Endometrial microvascular endothelial cells (primary cell): Measurements from ENCODE around the gene LENG1. TPM values are rescaled to one million over a fixed set of nuclear protein-coding genes. Genes with fewer than 3 reads are reported as not detected.
"Not testable (repeated sequence)": the region's sequence is repeated elsewhere in the genome, so short reads cannot be mapped to it uniquely, and the experiment has no call there.

Source experiments
- in situ Hi-C: cut with HindIII; loops from 2 replicates; pipeline ENCODE4 v1.10.0; 2017; ENCODE audit warnings: low sequenced_read_pairs, low pct_unique_long_range_greater_than_20kb; ENCODE audit errors: inconsistent ontology term
- total RNA-seq: library from RNA; depleted of rRNA; stranded (reverse); fragments of >200 nt; gene quantifications from one replicate; pipeline ENCODE4 v1.2.3, GENCODE V29; 2015; ENCODE audit errors: inconsistent ontology term

The LENG1 gene
- total RNA-seq: 15.8 TPM

DNA sequence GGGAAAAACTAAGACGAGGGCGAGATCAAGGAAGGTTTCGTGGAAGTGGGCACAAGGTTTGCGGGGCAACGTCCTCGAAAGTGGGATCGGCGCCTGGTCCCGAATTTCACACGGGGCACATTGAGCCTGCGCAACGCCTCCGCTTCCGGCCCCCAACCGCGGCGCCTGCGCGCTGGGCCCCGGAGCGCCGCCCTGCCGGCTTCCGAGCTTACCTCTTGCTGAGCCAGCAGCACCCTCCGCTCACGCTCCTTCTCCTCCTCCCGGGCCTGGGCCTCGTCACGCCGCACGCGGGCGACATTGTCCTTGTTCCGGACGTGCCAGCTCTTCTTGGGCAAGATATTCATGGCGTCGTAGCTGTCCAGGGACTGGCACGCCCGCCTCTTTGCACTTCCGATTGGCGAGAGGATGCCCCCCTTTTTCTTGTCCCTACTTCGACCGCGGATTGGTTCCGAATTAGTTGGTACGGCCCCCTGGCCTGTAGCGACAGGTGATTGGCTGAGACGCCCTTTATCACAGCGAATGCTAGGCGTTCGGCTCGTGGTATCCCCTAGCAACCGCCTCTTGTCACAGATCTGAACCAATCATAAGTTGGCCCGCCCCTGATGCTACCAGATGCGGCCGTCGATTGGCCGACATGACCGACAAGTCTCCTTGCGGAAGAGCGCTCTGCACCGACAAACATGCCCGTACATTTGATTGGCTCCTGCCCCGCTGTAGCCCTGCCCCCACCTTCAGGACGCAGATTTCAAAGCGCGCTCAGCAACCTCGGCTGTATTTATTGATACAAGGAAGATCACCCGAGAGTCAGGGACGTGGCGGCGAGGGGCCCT lies at the start of gene LENG1:
Gene LENG1, minus strand, starts transcription at position 370 of the 830 bp plus-strand sequence. Its CDS starts 26 bp downstream, at position 344.
- in situ Hi-C loops: no loop called here

DNA sequence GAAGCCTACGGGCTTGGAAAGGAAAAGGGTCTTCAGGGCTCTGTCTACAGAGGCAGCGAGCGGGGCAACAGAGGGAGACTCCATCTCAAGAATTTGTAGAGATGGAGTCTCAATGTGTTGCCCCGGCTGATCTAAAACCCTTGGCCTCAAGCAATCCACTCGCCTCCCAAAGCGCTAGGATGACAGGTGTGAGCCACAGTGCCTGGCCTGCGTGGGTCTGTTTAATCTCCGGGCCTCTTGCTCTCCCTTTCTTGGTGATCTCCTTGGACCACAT lies 49.2 kb upstream of the LENG1 start:
- in situ Hi-C loops: no loop called here

DNA sequence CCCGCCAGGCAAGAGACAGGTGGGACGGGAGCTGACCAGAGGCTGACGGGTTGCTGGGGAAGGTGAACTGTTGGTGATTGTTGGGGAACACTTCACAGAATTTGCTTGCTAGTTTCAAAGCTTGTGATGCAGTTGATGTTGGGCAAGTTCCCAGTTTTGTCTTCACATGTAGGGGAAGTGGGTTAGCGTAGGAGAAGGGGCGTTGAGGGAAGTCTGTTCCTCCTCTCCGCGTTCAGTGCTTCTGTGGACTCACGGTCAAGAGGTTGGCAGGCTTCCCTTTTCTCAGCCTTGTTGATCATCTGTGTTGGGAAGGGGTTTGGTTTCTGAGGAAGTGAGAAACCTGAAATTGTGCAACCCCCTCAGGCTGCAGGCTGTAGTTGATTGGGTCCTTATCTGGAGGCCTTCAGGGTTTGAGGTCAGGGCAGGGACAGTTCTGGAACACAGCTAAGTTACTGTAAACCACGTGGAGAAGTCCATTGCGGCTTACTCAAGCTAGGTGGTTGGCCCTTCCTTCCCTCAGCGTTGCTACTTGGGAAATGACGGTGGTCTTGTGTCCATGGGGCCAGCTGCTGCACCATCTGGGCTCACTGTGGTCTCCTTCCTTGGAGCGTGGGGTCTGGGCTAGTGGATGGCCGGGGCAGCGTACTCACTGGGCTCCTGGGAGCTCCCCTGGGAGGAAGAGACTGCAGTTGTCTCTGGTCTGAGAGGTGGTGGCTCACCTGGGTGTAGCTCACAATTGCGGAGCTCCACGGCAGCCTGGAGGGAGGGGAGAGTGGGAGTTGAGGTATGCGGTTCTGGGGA lies 48.7 kb upstream of the LENG1 start:
- in situ Hi-C loops: no loop called here

DNA sequence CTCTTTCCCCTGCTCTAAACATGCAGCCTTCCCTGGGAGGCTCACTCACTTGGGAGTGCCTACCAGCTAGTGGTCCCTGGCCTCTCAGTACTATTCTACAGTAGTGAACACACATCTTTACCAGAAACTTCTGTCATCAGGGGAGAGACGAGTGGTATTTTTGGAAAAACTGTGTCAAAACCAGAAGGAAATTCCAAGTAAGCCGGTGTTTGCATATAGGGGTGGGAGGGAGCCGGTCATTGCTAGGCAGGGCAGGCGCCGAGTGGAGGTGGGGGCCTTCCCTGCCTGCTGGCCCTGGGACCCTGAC lies 48.1 kb upstream of the LENG1 start:
- in situ Hi-C loops: no loop called here

DNA sequence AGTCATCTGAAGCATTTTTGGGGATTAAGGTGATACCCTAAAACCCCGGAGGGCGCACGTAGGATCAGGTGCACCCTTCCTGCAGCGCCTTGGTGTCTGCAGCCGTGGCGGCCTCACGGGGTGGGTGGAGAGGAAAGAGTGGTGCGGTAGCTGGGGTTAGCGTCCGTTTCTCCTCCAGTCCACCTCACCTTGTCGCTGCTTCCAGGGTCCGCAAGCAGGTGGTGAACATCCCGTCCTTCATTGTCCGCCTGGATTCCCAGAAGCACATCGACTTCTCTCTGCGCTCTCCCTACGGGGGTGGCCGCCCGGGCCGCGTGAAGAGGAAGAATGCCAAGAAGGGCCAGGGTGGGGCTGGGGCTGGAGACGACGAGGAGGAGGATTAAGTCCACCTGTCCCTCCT lies 47.7 kb upstream of the LENG1 start:
- in situ Hi-C loops: not testable (repeated sequence)

DNA sequence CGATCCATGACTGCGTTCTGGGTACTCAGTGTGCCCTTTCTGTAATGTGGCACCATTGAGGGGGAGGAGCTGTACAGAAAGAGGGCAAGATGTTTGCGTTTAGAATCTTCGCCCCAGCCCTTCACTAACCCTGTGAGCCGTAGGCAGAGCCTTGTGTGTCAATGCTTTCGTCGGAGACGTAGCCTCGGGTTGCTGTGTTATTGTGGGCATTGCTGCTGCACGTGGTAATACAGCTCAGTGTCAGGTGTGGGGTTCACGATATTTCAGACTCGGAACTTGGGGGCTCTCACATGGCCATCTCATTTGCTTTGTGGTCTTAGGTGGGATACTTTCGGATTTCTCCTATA lies 47.3 kb upstream of the LENG1 start:
- in situ Hi-C loops: no loop called here

DNA sequence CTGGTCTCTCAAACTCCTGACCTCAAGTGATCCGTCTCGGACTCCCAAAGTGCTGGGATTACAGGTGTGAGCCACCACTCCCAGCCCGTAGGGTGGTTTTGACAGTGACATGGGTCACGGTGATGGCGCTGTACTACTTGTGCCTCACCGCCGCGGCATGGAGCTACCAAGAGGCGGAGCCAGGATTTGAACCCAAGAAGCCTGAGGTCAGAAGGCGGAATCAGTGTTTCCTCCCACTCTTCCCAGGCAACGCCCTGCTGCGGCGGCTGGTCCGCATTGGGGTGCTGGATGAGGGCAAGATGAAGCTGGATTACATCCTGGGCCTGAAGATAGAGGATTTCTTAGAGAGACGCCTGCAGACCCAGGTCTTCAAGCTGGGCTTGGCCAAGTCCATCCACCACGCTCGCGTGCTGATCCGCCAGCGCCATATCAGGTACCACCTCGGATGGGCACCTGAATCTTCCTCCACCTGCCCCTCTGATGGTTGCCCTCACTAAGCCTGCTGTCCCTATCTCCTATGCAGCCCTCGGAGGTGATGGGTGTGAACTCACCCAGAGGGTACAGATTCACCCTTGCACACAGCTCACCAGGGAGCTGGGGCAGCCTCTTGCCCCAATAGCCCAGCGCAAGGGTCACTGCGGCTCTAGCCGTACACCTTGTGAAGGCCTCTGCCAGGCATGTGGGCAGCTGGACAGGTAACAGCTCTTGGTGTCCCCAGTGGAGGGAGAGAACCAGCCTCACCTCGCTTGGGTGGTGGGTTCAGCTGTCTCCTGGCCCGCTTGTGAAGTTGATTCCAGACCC lies 46.7 kb upstream of the LENG1 start:
- in situ Hi-C loops: no loop called here

DNA sequence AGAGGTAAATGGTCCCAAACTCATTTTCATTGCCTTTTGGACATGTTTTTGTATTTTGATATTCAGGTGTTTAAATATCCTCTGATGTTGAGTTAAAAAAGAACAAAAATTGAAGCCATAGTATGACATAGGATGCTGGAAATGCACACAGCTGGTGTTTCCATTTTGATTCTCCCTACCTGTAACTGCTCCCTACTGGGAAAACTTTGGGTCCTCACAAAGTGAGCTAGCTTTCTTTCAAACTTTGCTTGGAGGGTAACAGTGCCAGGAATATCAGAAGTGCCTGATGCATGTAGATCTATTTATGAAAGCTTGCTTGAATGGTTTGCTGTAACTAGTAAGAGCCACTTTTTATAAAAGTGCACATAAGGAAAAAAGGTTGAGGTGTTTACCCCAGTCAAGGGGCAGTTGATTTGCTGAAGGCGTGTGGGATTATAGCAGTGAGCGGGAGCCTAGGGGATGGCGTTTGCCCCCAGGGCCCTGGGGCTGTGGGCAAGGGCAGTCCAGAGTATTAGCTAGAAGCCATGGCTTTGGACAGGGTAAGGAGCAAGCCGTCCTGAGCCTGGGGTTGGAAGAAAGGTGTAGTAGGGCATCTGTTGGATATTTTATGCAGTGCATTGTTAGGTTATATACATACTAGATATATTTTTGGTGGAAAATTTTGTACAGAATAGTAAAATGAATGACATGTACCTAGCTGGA lies 45.4 kb upstream of the LENG1 start:
- in situ Hi-C loops: no loop called here

DNA sequence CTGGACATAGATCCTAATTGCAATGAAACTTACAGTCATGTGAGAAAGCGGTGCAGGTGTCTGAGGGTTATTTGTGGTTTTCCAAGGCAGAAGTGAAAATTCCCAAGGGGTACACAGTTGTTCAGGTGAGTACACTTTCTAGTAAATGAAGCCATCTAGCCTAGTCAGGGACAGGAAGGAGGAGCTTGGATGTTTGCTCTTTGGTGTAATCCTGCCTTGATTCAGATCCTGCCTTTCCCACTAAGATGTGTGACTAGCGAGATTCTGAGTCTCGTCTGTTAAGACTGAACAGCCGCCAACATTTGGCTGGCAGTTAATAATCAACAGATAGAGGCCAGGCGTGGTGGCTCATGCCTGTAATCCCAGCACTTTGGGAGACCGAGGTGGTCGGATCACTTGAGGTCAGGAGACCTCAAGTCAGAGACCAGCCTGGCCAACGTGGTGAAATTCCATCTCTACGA lies 43.7 kb upstream of the LENG1 start:
- in situ Hi-C loops: no loop called here

DNA sequence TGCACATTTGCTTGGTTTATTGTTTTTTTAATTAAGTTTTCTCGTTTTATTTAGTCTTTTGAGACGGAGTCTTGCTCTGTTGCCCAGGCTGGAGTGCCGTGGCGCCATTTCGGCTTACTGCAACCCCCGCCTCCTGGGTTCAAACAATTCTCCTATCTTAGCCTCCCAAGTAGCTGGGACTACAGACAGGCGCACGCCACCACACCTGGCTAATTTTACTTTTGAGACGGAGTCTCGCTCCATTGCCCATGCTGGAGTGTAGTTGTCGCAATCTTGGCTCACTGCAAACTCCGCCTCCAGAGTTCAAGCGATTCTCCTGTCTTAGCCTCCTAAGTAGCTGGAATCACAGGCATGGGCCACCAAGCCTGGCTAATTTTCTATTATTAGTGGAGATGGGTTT lies 42.5 kb upstream of the LENG1 start:
- in situ Hi-C loops: no loop called here

DNA sequence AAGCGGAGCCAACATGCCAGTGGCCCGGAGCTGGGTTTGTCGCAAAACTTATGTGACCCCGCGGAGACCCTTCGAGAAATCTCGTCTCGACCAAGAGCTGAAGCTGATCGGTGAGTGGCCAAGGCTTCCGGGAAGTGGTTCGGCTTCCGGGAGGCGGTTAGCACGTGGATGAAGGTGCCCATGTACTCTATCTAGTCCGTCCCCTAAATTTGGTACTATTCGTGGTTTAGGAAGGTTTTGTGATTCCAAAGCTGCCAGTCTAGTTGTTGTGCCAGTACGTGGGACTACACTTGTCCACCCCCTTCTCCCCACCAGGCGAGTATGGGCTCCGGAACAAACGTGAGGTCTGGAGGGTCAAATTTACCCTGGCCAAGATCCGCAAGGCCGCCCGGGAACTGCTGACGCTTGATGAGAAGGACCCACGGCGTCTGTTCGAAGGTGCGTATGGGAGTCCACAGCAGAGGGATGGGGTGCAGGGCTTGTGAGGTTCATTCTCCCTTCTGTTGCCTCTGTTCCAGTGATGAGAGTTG lies 41.7 kb upstream of the LENG1 start:
- in situ Hi-C loops: no loop called here

DNA sequence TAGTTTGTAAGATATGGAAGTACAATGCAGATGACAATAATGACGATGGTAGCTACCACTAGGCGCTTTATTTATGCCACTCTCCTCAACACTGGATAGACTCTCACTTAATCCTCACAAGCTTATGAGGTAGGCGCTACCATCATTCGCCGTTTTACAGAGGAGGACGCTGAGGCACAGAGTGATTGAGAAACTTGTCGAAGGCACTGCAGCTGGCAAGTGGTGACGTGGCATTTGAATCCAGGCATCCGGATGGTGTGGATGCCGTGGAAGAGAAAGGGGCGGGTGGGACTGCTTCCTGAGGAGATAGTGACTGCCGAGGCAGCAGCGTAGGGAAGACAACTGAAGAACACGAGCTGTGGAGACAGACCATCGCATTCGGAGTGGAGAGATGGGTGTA lies 39.9 kb upstream of the LENG1 start:
- in situ Hi-C loops: no loop called here

DNA sequence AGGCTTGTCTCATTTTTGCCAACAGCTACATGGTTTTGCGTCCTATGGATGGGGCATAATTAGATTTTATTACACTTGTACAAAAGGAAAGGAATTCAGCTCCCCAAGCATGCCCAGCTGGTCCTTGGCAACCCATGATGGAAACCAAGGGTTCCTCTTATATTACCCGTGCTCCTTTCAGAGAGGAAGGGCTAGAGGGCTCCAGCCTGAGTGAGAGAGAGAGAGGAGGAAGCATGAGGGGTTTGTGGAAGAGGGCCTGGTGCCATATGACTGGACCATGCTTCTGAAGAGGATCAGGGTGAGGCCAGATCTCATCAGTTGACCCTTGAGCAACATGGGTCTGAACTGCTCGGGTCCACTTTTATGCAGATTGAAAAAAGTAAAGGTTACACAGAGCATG lies 37.6 kb upstream of the LENG1 start:
- in situ Hi-C loops: no loop called here

DNA sequence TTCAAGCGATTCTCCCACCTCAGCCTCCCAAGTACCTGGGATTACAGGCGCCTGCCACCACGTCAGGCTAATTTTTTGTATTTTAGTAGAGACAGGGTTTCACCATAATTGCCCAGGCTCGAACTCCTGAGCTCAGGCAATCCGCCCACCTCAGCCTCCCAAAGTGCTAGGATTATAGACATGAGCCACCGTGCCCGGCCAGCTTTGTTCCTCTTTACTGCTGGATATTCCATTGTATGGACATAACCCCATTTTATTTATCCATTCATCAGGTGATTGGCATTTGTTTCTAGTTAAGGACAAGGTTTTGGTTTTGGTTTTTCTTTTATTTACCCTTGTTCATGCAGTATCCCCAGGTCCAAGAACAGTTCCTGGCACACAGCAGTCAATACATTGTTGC lies 37.0 kb upstream of the LENG1 start:
- in situ Hi-C loops: no loop called here

DNA sequence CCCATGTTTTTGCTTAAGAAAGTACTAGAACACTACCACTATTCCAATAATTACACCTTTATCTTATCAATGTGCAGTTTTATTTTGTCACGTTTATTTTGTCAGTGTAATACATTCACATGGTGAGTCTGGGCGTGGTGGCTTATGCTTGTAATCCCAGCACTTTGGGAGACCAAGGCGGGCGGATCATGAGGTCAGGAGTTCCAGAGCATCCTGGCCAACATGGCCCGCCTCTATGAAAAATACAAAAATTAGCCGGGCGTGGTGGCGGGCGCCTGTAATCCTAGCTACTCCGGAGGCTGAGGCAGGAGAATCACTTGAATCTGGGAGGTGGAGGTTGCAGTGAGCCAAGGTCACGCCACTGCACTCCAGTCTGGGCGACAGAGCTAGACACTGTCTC lies 34.9 kb upstream of the LENG1 start:
- in situ Hi-C loops: not testable (repeated sequence)

DNA sequence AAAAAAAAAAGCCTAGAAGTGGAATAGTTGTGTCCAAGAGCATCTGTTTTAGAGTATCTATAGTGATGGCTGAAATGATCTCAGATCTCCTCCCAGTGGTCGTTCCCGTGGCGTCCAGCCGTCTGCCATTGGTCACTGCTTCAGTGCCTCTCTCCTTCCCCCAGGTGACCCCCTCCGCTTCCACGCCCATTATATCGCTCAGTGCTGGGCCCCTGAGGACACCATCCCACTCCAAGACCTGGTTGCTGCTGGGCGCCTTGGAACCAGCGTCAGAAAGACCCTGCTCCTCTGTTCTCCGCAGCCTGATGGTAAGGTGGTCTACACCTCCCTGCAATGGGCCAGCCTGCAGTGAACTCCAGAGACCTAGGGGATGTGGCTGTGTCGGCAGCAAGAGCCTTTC lies 33.5 kb upstream of the LENG1 start:
- in situ Hi-C loops: no loop called here

DNA sequence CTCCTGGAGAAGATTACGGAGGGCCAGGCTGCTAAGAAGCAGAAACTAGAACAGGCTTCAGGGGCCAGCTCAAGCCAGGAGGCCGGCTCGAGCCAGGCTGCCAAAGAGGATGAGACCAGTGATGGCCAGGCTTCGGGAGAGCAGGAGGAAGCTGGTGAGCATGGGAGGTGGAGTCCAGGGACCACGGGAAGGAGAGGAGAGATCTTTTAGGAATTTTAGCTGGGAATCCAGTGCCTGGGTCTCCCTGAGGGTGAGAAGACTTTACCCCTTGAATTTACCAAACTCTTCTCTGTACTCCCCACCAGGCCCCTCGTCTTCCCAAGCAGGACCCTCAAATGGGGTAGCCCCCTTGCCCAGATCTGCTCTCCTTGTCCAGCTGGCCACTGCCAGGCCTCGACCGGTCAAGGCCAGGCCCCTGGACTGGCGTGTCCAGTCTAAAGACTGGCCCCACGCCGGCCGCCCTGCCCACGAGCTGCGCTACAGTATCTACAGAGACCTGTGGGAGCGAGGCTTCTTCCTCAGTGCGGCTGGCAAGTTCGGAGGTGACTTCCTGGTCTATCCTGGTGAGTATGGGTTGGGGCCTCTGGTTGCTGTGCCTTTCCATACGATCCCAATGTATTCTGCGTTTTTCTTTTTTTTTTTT lies 32.4 kb upstream of the LENG1 start:
- in situ Hi-C loops: no loop called here

DNA sequence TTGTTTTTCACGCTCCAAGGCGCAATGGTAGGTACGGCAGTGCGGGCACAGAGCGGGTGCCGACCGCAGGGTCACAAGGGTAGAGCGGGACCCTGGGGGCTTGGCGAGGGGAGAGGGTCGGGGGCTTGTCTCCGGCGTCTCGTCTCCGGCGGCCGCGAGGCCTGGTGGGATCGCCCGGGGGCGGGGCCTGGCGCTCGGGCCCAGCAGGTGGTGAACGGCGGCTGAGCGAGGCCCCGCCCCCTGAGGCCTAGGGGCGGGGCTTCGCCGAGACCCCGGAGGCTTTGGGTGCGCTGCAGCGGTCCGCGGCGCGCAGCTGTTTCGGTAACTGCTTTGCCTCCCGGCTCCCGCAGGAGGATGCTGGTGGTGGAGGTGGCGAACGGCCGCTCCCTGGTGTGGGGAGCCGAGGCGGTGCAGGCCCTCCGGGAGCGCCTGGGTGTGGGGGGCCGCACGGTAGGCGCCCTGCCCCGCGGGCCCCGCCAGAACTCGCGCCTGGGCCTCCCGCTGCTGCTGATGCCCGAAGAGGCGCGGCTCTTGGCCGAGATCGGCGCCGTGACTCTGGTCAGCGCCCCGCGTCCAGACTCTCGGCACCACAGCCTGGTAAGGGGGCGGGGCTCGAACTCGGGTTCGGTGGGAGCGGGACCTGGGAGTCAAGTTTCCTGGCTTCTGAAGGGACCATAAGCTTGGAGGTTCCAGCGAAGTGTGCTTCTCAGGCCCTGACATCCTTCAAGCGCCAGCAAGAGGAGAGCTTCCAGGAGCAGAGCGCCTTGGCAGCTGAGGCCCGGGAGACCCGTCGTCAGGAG lies 31.7 kb upstream of the LENG1 start, which contains the start of gene TSEN34:
Gene TSEN34, plus strand, starts transcription at position 298 of the 800 bp plus-strand sequence. Its CDS starts 57 bp downstream, at position 355.
- in situ Hi-C loops: no loop called here
